Hindlimb muscle (tissue), 1 donor: Measurements from ENCODE around the gene KDELR1. TPM values are rescaled to one million over a fixed set of nuclear protein-coding genes. Genes with fewer than 3 reads are reported as not detected.

Experiments
- DNase-seq: peaks from one replicate; pipeline ENCODE4 v3.0.0-alpha.2; 2013
- polyA plus RNA-seq: library from polyadenylated mRNA; unstranded; fragments of 120-200 nt; gene quantifications from one replicate; pipeline ENCODE4 v1.2.1, GENCODE V29; 2013; ENCODE audit not compliant: insufficient read length

Gene KDELR1
- polyA plus RNA-seq, 1 donor: 125 TPM

DNA sequence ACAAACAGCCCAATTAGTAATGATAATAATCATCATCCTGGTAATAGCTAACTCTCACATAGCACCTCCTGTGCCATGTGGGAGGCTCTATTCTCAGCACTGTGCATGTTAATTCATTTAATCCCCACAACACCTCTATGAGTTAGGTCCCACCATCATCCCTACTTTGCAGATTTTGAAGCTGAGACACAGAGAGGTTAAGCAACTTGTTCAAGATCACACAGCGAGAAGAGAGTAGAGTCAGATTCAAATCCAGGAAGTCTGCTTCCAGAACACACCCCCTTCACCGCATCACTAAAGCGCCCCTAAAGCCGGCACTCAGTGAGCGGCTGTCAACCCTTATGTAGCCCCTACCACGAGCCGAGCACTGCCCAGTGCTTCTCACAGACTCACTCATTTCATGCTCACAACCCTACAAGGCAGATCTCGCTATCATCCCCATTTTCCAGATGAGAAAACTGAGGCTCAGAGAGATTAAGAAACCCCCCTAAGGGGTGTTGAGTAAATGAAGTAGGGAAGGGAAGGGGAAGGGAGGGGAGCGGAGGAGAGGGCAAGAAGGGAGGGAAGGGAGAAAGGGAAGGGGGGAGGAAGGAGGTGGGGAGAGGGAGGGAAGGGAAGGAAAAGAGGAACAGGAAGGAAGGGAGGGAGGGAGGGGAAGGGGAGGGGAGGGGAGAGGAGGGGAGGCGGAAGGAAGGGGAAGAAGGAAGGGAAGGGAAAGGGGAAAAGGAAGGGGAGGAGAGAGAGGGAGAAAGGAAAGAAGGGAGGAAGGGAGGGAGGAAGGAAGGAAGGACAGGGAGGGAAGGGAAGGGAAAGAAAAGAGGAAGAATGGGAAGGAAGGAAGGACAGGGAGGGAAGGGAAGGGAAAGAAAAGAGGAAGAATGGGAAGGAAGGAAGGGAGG lies 49.6 kb downstream of the KDELR1 start:
- DNase-seq: no peak

DNA sequence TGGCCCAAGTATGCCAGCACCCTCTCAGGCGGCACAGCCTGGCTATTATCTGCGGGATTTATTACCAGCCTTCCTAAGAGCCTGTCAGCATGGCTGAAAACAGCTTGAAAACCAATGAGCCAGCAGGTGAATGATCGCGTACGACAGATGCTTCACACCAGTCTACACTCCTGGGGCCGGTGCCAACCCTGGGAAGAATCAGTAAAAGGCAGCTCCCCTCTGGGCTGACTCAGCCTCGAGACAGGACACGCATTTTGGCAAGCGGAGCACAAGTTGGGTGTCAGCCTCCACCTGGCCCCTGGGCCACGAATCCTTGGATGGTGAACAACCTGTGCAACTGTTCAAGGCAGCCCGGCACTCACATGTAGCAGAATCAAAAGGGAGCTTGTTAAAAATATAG lies 50.4 kb downstream of the KDELR1 start:
- DNase-seq: no peak

DNA sequence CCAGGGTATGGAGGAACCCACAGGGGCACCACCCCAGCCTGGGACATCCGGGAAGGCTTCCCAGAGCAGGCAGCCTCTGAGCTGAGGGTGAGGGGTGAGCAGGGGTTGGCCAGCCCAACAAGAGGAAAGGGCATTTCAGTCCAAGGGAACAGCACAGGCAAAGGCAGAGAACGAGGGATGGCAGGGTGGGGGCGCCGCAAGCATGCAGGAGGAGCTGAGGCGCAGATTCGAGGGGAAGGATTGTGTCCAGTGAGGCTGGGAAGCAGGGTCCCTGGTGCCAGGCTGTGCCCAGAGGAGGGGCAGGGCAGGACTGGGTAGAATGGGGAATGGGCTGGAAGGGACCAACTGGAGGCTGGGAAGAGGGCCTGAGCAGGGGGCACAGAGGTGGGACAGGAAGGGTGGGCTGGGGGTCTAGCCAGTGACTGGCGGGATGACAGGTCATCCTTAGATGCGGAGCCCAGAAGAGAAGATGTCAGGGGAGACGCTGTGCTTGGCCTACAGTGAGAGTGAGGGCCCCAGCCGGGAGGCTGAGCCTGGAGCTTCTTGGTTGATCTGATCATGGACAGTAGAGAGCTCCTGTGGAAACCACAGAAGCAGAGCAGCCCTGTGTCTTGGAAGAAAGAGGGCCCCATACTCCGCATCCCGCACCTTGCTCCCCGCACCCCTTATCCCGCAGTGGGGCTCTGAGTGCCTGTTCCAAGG lies 52.4 kb downstream of the KDELR1 start:
- DNase-seq: no peak

DNA sequence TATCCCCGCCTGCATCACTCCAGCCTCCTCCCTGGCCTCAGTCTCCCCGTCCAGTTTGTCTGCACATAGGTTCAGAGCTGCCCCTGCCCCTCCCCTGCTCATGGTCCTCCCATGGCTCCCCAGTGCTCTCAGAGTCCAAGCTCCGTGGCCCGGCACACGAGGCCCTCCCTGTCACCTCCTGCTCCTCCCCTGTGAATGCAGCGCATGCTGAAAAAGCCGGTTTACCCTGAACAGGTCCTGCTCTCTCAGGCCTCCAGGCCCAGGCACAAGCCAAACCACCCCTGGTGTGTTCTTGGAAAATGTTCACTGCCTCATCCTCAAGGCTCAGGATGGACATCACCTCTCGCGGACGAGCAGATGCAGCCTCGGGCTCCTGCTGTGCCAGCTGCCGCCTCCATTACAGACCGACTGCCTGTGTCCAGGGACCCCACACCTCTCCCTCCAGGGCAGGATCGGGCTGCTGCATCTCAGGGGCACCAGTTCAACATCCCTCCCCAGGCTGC lies 53.0 kb downstream of the KDELR1 start:
- no peak for DNase-seq

DNA sequence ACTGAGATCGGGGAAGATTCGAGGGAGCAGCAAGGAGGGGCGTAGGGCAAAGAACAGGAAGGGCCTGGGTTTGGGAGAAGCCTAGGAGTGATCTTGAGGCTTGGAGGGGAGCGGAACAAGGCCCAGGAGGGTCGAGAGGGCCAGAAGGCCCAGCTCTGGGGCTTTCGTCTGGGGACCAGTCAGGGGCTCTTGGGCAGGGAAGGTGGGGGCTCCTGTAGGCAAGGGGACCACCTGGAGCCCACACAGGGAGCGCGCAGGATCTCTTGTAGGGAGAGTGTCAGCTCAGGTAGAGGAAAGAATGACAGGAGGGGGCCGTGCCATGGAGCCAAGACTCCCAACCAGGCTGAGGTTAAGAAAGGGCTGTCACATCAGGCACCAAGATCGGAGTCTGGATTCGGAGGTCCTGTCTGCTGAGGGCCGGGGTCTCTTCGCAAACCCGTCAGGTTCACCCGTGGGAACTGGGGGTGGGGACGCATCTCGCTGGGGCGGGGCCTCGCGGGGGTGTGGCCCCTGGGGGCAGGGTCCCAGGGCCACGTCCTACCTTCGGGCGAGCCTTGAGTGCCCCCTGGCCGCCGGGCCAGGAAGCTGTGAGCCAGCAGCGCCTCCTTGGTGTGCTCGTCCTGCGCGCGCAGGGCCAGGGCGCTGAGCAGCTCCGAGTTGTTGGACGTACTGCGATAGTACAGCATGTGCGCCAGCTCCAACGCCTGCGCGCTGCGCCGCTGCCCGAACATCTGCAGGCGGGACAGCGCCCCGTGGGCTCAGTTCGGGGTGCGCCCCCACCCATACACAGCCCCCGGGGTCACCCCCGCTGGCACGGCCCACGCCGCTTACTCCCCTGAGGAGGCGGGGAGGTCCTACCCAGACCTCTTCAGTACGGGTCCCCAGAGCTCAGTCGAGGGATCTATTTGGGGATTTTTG lies 57.6 kb downstream of the KDELR1 start:
- DNase-seq: peak; percentile 89

DNA sequence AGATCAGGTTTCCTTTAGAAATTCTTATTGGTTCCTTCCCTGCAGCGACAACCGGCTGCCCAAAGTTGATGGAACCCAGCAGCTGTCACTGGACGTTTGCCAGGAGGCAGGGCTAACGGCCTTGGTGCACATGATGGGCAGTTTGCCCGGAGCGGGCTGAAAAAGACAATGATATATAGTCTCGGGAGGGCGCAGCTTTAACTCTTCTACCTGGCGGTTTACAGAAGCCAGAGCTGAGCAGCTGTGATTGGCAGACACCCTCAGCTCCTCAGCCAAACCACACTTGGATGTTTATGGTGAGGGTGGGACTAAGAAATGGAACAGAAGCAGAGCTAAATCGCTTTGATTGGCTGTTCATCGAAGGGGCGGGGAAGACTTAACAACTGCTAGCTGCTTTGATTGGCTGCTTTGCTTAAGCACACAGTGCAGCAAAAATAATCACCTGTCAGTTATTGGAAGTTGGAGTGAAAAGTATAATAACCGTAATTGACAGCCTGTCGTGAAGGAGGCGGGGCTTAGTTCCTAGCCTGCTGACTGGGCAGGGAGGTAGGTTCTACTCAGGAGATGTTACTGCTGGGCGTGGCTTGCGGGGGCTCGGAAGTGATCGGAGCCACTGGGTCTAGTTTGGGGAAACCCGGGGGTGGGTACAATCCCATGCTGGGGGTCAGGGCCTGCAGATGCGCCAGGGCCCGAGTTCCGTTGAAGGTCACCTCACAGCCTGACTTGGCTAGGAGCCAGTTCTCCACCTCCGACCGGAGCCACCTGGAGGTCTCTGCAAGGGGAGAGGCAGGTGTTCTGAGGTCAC lies 58.5 kb downstream of the KDELR1 start:
- DNase-seq: peak; percentile 92

Other genes with a start within 250 kb of the KDELR1 start
- gene LIG1, start 221.2 kb downstream of the KDELR1 start, polyA plus RNA-seq: 29.2 TPM
- gene ZSWIM9, start 220.9 kb downstream of the KDELR1 start, polyA plus RNA-seq: 6.8 TPM
- gene CARD8, start 135.6 kb downstream of the KDELR1 start, polyA plus RNA-seq: 42.8 TPM
- 2.4 TPM for gene ZNF114, start 121.5 kb downstream of the KDELR1 start, polyA plus RNA-seq
- 149 TPM for gene EMP3, start 66.0 kb downstream of the KDELR1 start, polyA plus RNA-seq
- 20.6 TPM for gene TMEM143, start 27.6 kb downstream of the KDELR1 start, polyA plus RNA-seq
- not detected for gene SYNGR4, start 27.2 kb downstream of the KDELR1 start, polyA plus RNA-seq
- 2.5 TPM for gene GRIN2D, start 2.1 kb upstream of the KDELR1 start, polyA plus RNA-seq
- 26.2 TPM for gene GRWD1, start 54.4 kb upstream of the KDELR1 start, polyA plus RNA-seq
- 1.2 TPM for gene KCNJ14, start 64.0 kb upstream of the KDELR1 start, polyA plus RNA-seq
- 49.3 TPM for gene CYTH2, start 77.8 kb upstream of the KDELR1 start, polyA plus RNA-seq
- 0.09 TPM for gene LMTK3, start 120.3 kb upstream of the KDELR1 start, polyA plus RNA-seq
- 0.32 TPM for gene SULT2B1, start 160.6 kb upstream of the KDELR1 start, polyA plus RNA-seq
- gene SPACA4, start 215.2 kb upstream of the KDELR1 start, polyA plus RNA-seq: not detected
- 0.44 TPM for gene FAM83E, start 223.5 kb upstream of the KDELR1 start, polyA plus RNA-seq
- 1,775 TPM for gene RPL18, start 227.6 kb upstream of the KDELR1 start, polyA plus RNA-seq
- gene SPHK2, start 228.0 kb upstream of the KDELR1 start, polyA plus RNA-seq: 10.7 TPM
- gene DBP, start 245.8 kb upstream of the KDELR1 start, polyA plus RNA-seq: 7.9 TPM